Esophagus squamous epithelium (tissue), 4 donors: Measurements from ENCODE around the gene KIF6.

Source experiments
- POLR2A ChIP-seq, 4 donors: fragments of 450-650 bp; IDR thresholded peaks; one replicate each; pipeline ENCODE4 v1.6.1; 2017; ENCODE audit warnings: antibody characterized with exemption in 4 of 4, mild to moderate bottlenecking in 4 of 4, moderate library complexity in 3 of 4
- TF ChIP-seq, protein P1 (sequence below), 6 experiments: fragments of 450-650 bp in 4 of 6; fragments of 200-600 bp in 2 of 6; sonication (generic) in 2 of 6; IDR thresholded peaks; one replicate each; pipeline ENCODE4 v1.5.1; 2016 to 2019; ENCODE audit warnings: antibody characterized with exemption in 6 of 6, mild to moderate bottlenecking in 4 of 6, moderate library complexity in 4 of 6

DNA sequence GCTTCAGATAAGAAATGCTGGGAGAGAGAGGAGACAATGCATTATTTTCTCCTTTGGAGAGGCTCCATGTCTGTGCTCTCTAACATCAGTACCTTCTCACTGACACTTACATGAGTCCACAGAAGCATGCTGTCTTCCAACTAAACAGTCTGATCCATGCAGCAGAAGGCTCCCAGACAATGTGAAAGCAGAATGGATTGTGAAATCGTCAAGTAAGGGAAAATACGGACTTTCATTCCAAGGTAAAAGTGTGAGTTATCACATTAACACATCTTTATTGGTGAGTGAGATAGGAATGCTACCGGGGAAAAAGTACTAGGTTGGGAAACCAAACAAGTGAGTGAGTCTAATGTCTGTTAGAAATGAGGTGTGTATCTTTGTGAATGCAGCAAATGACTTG lies 235.1 kb downstream of the KIF6 start:
- TF ChIP-seq, protein P1, sequence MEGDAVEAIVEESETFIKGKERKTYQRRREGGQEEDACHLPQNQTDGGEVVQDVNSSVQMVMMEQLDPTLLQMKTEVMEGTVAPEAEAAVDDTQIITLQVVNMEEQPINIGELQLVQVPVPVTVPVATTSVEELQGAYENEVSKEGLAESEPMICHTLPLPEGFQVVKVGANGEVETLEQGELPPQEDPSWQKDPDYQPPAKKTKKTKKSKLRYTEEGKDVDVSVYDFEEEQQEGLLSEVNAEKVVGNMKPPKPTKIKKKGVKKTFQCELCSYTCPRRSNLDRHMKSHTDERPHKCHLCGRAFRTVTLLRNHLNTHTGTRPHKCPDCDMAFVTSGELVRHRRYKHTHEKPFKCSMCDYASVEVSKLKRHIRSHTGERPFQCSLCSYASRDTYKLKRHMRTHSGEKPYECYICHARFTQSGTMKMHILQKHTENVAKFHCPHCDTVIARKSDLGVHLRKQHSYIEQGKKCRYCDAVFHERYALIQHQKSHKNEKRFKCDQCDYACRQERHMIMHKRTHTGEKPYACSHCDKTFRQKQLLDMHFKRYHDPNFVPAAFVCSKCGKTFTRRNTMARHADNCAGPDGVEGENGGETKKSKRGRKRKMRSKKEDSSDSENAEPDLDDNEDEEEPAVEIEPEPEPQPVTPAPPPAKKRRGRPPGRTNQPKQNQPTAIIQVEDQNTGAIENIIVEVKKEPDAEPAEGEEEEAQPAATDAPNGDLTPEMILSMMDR (IDR thresholded peaks at IDR 0.05): no peak
- TF ChIP-seq POLR2A (IDR thresholded peaks at IDR 0.05): no peak
